Activated CD8-positive, alpha-beta memory T cell treated with anti-CD3 and anti-CD28 coated beads, Interleukin-2, amount 50 U/mL, for 24 hours (primary cell): ENCODE data around the gene MRPL42.
"Not testable (repeated sequence)": the region's sequence is repeated elsewhere in the genome, so short reads cannot be mapped to it uniquely, and the experiment has no call there.

Experiments
- DNase-seq: peaks from one replicate; pipeline ENCODE4 v3.0.0-alpha.2; 2020; ENCODE audit errors: extremely low read depth

Gene MRPL42

DNA sequence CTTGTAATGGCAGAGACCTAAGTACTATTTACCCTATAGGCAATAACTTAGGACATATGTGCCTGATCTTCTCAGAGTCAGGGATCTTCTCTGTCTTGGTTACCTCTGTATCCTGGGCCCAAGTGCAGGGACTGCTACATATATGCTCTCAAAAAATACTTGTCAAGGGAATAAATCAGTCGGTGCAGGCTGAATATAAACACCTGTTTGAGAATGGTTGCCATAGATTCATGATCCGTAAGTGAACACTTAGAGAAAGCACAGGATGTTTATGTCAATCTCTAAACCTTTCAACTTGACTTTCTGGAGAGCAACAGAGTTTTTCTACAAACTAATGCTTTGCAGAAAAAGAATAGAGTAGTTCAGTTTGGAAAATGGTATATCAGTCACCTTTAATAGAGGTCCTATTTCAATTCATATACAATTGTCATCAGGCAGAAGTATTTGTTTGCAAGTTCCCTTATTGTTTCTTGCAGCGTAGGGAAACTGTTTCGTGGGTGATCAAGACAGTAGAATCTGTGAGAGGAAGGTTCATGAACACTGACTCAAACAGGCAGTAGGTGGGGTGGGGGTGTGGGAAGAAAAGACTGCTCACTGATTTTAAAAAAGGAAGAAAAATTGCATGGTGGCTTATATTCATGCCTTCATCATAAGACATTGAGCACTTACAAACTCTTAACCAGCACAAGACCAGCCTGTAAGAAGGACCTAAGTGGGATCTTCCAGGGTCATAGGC lies 19.6 kb upstream of the MRPL42 start:
- DNase-seq, result no peak

- DNase-seq, result no peak
These were observed 18.5 kb upstream of the MRPL42 start for GRCh38 chr12:93448796-93449195.

GRCh38 chr12:93449277-93449676 lies 18.0 kb upstream of the MRPL42 start:
- DNase-seq, result no peak

- no peak for DNase-seq
These were observed 15.7 kb upstream of the MRPL42 start for GRCh38 chr12:93451423-93452158.

- DNase-seq, result no peak
These were observed 13.7 kb upstream of the MRPL42 start for GRCh38 chr12:93453633-93454032.

DNA sequence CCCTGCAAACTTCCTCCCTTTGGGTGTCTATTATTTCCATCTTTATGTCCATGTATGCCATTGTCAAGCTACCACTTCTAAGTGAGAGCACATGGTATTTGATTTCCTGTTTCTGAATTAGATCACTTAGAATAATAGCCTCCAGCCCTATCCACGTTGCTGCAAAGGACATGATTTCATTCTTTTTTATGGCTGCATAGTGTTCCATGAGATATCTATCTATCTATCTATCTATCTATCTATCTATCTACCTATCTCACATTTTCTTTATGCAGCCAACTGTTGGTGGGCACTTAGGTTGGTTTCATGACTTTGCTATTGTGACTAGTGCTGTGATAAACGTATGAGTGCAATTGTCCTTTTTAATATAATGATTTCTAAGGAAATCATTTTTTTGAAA lies 11.2 kb upstream of the MRPL42 start:
- DNase-seq, result no peak

DNA sequence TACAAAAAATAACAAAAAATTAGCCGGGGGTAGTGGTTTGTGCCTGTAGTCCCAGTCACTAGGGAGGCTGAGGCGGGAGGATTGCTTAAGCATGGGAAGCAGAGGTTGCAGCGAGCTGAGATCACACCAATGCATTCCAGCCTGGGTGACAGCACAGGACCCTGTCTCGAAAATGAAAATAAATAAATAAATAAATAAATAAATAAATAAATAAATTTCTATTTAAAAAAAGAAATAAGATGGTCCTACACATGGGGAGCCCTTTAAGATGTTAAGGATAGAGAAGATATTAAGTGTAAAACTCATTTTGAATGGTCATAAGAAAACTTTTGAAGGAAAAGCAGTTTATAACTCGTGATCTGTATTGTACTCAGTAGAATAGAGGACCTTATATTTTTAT lies 8.2 kb upstream of the MRPL42 start:
- DNase-seq, result no peak

DNA sequence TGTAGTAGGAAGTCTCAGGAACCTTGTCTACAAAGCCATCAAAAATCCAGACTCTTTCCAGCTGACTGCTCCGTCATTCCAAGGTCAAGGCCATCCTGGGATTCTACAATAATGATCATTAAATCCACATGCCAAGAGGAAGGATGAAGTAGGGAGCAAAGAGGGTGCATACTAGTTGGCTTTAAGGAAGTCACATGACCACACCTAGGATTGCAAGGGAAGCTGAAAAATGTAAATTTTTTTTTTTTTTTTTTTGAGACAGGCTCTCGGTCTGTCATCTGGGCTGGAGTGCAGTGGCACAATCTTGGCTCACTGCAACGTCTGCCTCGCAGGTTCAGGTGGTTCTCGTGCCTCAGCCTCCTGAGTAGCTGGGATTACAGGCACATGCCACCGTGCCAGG lies 7.3 kb upstream of the MRPL42 start:
- DNase-seq, result no peak

DNA sequence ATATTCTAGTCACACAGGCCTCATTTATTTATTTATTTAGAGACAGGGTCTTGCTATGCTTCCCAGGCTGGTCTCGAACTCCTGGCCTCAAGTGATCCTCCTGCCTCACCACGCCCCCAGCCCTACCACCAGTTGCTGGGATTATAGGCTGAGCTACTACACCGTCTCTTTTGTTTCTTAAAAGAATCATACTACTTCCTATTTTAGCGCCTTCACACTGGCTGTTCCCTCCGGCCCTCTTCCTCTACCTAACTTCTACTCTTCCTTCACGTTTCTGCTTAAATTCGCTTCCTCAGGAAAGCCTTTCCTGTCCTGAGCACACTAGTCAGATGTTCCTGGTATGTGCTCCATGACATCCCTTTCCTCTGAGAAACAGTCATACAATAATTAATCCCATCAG lies 6.4 kb upstream of the MRPL42 start:
- no peak for DNase-seq

DNA sequence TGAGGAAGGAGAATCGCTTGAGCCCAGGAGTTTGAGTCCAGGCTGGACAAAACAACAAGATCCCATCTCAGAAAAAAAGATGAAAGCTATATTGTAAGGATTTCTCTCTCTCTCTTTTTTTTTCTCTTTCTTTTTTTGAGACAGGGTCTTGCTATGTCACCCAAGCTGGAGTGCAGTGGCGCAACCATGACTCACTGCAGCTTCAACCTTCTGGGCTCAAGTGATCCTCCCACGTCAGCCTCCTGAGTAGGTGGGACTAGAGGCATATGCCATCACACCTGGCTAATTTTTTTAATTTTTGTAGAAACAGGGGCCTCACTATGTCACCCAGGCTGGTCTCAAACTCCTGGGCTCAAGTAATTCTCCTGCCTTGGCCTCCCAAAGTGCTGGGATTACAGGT lies 5.8 kb upstream of the MRPL42 start:
- no peak for DNase-seq

DNA sequence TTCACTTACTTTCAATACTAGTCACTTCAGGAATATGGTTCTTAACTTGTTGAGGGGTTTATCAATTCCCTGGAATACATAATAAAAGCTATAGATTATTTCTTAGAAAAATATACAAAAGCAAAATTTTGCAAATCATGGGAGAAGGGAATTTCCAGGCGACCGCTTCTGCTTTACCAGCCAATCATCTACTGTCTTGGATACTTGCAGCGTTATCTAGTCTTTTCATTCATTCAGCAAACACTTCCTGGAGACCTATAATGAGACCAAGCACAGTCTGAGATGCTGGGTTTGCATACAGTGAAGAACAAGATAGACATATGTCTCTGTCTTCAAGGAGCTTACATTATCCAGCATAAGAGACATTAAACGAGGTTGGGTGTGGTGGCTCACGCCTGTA lies 1.5 kb upstream of the MRPL42 start:
- DNase-seq, result no peak

DNA sequence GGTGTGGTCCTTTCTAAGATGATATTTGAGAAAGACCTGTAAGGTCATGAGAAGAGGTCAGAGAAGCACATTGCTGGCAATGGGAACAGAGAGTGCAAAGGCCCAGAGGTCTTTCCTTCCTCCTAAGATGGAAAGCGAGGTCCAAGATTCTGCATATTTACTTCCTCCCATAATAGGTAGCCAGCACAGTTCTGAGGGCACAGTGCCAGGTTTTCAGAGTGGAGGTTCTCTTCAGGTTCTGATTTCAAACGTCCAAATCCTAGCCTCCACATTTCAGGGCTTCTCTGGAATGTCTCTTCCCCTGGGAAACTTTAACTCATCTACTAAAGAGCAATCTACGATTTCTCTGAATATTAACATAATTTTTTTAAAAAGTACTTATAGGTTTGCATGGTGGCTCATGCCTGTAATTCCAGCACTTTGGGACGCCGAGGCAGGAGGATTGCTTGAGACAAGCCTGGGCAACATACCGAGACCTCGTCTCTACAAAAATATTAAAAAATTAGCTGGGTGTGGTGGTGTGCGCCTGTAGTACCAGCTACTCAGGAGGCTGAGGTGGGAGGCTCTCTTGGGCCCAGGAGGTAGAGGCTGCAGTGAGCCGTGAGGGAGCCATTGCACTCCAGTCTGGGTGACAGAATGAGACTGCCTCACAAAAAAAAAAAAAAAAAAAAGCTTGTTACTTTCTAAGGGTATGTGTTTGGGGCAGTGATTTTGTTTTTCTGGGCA lies 526 bp upstream of the MRPL42 start:
- no peak for DNase-seq

DNA sequence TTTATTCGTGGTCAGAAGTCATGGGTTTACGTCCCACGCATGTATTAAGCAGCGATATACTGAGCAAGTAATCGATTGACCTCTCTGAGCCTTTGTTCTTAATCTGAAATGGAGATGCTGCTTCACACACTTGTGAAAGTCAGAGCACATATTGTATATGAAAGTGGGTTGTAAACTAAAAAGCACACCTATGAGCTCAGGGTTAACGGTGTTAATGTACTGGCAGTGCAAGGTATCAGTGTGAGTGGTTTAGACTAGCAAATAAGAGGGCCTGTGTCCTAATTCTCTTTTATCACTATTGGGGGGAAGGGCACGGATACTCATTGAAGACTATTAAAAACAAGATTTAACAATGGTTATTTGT lies 676 bp downstream of the MRPL42 start:
- DNase-seq, result no peak

DNA sequence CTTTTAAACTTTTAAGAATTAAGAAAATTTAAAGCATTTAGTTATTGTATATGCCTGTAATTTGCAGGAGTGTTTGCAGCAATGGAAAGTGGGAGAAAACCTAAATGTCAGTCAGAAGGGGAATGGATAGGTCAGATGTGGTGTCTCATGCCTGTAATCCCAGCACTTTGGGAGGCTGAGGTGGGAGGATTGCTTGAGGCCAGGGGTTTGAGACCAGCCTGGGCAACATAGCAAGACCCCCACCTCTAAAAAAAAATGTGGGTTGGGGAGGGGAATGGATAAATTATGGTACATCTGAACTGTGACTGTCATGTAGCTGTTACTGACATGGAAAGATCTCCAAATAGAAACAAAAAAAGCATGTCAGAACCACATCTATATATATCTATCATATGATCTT lies 2.1 kb downstream of the MRPL42 start:
- no peak for DNase-seq

GRCh38 chr12:93476555-93476954 lies 9.2 kb downstream of the MRPL42 start:
- no peak for DNase-seq

DNA sequence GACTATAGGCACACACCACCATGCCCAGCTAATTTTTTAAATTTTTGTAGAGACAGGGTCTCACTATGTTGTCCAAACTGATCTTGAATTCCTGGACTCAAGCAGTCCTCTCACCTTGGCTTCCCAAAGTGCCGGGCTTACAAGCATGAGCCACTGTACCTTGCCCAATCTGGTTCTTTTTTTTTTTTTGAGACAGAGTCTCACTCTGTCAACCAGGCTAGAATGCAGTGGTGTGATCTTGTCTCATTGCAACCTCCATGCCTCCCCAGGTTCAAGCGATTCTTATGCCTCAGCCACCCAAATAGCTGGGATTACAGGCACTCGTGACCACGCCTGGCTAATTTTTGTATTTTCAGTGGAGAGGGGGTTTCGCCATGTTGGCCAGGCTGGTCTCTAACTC lies 15.4 kb downstream of the MRPL42 start:
- DNase-seq, result no peak

DNA sequence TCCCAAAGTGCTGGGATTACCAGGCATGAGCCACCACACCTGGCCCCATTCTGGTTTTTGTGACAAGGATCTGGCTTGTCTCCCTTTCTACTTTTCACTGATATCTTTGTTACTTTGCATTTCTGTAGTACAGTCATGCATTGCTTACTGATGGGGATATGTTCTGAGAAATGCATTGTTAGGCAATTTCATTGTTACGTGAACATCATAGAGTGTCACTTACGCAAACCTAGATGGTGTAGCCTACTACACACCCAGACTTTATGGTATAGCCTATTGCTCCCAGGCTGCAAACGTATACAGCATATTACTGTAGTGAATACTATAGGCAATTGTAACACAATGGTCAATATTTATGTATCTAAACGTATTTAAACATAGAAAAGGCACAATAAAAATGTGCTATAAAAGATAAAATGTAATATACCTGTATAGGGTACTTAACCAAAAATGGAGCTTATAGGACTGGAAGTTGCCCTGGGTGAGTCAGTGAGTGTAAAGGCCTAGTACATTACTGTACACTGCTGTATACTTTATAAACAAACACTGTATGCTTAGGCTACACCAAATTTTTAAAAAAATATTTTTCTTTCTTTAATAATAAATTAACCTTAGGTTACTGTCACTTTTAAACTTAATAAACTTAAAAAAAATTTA lies 16.0 kb downstream of the MRPL42 start:
- DNase-seq, result no peak

DNA sequence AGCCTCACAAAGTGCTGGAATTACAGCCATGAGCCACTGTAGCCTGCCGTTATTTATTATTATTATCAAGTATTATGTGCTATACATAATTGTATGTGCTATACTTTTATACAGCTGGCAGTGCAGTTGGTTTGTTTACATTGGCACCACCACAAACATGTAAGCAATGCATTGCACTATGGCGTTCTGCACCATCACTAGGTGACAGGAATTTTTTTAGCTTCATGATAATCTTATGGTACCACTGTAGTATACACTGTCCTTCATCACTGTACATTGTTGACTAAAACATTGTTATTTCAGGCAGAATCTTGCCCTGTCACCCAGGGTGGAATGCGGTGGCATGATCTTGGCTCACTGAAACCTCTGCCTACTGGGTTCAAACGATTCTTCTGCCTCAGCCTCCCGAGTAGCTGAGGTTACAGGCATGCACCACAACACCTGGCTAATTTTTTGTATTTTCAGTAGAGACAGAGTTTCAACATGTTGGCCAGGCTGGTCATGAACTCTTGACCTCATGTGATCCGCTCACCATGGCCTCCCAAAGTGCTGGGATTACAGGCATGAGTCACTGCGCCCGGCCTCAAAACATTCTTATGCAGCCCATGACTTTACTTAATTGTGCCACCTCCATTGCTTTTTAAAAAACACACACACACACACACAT lies 17.1 kb downstream of the MRPL42 start:
- no peak for DNase-seq

DNA sequence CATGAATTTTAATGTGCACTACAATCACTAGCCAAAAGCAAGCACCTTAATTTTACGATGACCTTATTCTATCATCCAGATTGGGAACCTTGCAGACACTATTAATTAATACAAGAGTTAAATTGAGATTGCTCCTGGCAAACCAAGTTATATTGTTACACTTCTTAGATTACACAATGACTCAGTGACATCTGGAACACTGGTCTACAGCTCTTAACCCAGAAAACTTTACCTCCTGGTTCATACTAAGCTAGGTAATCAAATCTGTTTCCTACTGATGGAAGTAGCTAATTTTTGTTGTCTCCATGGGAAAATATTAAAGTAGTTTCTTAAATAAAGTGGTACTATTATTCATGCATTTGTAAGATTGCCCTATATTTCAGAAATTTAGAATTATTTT lies 25.5 kb downstream of the MRPL42 start:
- not testable (repeated sequence) for DNase-seq

DNA sequence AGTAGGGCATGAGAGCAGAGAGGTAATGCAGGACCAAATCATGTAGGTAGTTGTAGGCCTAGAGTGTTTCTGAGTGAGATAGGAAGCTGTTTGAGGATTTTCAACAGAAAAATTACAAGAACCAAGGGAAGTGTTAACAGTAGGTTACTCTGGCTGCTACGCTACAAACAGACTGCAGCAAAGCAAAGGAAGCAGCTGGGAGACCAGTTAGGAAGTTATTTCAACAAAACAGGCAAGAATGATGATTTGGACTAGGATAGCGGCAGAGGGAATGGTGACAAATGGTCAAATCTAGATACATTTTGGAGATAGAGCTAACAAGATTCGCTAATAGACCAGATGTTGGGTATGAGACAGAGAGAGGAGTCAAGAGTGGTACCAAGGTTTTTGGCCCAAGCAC lies 26.8 kb downstream of the MRPL42 start:
- no peak for DNase-seq

DNA sequence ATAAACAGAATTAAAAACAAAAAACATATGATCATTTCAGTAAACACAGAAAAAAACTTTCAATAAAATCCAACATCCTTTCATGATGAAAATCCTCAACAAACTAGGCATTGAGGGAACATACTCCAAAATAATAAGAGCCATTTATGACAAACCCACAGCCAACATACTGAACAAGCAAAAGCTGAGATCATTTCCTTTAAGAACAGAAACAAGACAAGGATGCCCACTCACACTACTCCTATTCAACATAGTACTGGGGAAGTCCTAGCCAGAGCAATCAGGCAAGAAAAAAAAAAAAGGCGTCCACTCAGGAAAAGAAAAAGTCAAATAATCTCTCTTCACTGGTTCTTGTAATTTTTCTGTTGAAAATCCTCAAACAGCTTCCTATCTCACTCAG lies 30.1 kb downstream of the MRPL42 start:
- DNase-seq, result no peak

- DNase-seq, result not testable (repeated sequence)
These were observed 31.5 kb downstream of the MRPL42 start for GRCh38 chr12:93498813-93499212.
